Activated CD4-positive, alpha-beta memory T cell treated with anti-CD3 and anti-CD28 coated beads, Interleukin-2, amount 10 ng/mL, durations not matched to agents 7 days and 5 days (primary cell): ENCODE results near the gene TAGLN2. TPM values are rescaled to one million over a fixed set of nuclear protein-coding genes. Genes with fewer than 3 reads are reported as not detected.

Experiments
- CTCF ChIA-PET: fragments of 350-600 bp; sonication (Branson Sonifier 250); formaldehyde crosslinking; loops from one replicate; lab custom pipeline; 2021; ENCODE audit warnings: antibody characterized with exemption, inconsistent platforms; lab: Charles Lee
- POLR2A ChIA-PET: fragments of 350-600 bp; sonication (Branson Sonifier 250); formaldehyde crosslinking; loops from one replicate; lab custom pipeline; 2021; ENCODE audit warnings: antibody characterized with exemption; lab: Charles Lee
- DNase-seq: peaks from one replicate; pipeline ENCODE4 v3.0.0-alpha.2; 2020
- H3K27ac Mint-ChIP-seq: one replicate; pipeline ENCODE4 v1.8.0; 2021; ENCODE audit warnings: mild to moderate bottlenecking, mixed read lengths
- H3K27me3 Mint-ChIP-seq: one replicate; pipeline ENCODE4 v1.8.0; 2021; ENCODE audit warnings: mixed read lengths
- H3K36me3 Mint-ChIP-seq: one replicate; pipeline ENCODE4 v1.8.0; 2021; ENCODE audit warnings: low read depth, mixed read lengths
- H3K4me1 Mint-ChIP-seq: one replicate; pipeline ENCODE4 v1.8.0; 2021; ENCODE audit warnings: mixed read lengths
- H3K4me3 Mint-ChIP-seq: one replicate; pipeline ENCODE4 v1.8.0; 2021; ENCODE audit warnings: mild to moderate bottlenecking, mixed read lengths
- H3K9me3 Mint-ChIP-seq: one replicate; pipeline ENCODE4 v1.8.0; 2021; ENCODE audit warnings: mixed read lengths
- total RNA-seq, 2 experiments: library from RNA; stranded (reverse); gene quantifications; one replicate each; pipeline ENCODE4 v1.2.3, GENCODE V29; 2021

The TAGLN2 gene
- total RNA-seq, 2 experiments from 2014 or later: 548 to 554 TPM

DNA sequence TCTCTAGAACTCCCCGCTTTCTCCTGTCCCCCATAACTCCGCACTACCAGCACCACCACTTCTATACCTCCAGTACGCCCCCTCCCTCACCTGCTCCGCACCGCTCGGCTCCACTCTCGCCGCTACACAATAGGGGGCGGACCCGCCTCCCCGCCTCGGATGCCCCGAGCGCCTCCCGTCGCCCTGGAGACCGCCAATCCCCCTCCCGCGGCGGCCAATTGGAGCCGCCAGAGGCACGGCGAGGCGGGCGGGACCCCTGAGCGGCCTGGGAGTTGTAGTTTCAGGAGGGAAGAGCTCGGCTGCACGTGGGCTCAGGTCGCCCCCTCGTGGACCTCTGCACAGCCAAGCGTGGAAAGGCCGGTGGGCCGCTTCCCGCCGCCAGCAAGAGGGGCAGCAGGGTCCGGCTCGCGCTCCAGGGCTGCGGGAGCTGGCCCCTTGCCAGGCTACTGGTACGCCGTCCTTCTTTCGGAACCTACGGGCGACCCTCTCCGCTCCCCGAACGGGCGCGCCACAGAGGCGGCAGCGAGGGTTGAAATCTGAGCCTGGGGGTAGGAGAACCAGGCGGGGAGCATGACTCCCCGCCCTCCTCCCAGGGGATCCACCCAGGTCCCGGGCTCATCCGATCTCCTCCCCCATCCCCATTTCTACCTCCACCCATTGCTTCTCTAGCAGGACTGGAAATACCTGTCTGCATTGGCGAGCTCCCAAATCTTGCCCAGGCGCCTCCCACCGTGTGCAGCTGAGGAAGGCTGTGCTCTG, 20.4 kb upstream of the TAGLN2 start, which contains the start of gene IGSF9:
TSS of gene IGSF9 (minus strand) at position 131 of the 759 bp plus-strand sequence. CDS start 2,159 bp downstream, outside the sequence.
- POLR2A ChIA-PET: no interaction called here
- H3K4me3 Mint-ChIP-seq: no peak within 1 kb of the TSS
- H3K36me3 Mint-ChIP-seq: no peaks in the 10 kb centered on the region
- H3K4me1 Mint-ChIP-seq: peaks cover 5% of the 10 kb centered on the region
- H3K9me3 Mint-ChIP-seq: no peaks in the 10 kb centered on the region
- DNase-seq: peak; percentile 42
- peaks cover 63% of the 10 kb centered on the region for H3K27me3 Mint-ChIP-seq
- CTCF ChIA-PET: interaction anchor here (1.0 to 1.5 kb wide), 3 partner anchors 8 to 60 kb away, joined by 3 to 4 read pairs (median 3); no protein-coding TSS in a partner anchor
- H3K27ac Mint-ChIP-seq: no peak within 1 kb of the TSS

DNA sequence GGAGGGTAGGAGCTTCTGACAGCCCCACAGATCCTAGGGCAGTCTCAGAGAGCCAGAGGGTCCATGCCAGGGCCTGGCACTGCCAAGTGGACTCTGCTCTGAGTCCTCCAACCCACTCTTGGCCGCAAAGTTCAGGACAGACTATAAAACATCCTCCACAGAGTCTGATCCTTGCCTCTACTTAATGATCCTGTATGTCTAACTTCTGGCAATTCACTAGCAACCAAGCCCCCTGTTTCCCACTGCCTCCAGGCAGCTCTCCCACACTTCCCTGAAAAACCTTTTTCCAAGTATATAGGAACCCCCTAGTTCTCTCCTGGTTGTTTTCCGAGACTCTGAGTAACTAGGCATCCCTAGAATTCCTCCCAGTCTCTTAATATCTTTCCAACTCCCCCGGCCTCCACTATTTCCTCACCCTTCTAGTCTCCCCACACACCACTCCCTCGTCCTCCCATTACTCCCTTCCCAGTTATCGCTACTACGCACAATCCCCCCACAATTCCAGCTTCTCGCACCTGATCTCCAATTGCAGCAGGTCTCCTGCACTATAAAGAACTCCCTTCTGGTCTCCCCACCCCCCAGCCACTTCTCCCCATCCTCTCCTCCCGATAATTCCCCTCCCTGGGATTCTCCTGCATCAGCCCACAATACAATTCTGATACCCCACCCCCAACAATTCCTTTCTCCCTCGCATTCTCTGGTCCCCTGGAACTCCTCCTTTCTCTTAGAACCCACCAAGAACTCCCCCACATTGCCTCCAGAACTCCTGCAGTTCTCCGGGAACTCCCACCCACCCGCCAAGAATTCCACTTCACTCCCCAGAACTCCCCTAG, 19.5 kb upstream of the TAGLN2 start:
- Mint-ChIP-seq H3K27ac (no peak overlapping the region), H3K9me3 (no peaks in the 10 kb centered on the region), H3K4me1 (peaks cover 5% of the 10 kb centered on the region), H3K4me3 (no peak overlapping the region), H3K36me3 (no peaks in the 10 kb centered on the region), H3K27me3 (peaks cover 62% of the 10 kb centered on the region)
- ChIA-PET POLR2A (no interaction called here), CTCF (interaction anchor here (1.0 kb wide), 2 partner anchors 8 to 61 kb away, joined by 3 read pairs; no protein-coding TSS in a partner anchor)
- DNase-seq: no peak

DNA sequence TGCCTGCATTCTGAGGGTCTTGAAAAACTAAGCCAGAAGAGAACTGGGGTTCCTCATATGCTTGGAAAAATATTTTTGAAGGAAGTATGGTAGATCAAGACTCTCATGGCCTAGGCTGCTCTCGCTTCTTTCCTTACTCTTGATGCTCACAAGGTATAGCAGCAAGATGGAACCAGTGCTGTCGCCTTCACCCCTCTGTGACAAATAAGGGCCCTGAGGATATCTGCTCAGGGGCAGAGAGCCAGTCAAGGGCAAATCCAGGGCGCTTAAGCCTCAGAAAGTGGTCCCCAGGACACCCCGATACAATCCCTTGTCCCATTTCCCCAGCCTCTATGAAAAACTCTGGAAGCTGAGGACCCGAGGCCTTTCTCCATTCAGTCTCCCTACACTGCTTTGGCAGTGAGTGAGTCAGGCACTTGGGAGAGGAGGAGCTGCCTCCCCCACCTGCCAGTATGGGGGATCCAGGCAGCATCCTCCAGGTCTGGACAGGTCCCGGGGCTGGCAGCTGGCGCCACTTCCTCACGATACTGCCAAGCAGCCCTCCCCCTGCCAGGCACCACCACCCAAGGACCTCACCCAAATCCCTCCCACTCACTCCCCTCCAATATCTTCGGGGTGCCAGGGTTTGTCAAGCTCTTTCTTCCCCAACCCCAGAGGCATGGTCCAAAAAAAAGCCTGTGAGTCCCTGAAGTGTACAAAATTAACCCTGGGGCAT, 18.8 kb upstream of the TAGLN2 start:
- ChIA-PET POLR2A (no interaction called here), CTCF (no interaction called here)
- no peaks in the 10 kb centered on the region for H3K9me3 Mint-ChIP-seq
- no peak overlapping the region for H3K4me3 Mint-ChIP-seq
- peaks cover 59% of the 10 kb centered on the region for H3K27me3 Mint-ChIP-seq
- H3K36me3 Mint-ChIP-seq: no peaks in the 10 kb centered on the region
- no peak for DNase-seq
- peaks cover 5% of the 10 kb centered on the region for H3K4me1 Mint-ChIP-seq
- no peak overlapping the region for H3K27ac Mint-ChIP-seq

DNA sequence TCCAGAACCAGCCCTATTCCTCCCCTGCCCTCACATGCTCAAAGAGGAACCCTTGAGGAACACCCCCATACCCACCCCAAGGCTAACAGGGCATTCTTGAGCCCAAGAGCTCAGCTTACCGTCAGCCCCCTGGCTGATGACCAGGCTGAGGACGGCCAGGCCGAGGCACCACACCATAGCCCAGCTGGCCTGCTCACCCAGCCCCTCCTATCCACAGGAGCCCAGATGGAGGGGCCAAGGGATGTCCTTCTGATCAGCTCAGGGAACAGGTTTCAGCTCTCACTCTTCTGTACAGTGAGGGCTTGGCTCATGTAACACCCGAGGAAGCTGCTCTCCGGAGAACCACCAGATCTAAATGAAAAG, 18.0 kb upstream of the TAGLN2 start:
- H3K27me3 Mint-ChIP-seq: peaks cover 59% of the 10 kb centered on the region

DNA sequence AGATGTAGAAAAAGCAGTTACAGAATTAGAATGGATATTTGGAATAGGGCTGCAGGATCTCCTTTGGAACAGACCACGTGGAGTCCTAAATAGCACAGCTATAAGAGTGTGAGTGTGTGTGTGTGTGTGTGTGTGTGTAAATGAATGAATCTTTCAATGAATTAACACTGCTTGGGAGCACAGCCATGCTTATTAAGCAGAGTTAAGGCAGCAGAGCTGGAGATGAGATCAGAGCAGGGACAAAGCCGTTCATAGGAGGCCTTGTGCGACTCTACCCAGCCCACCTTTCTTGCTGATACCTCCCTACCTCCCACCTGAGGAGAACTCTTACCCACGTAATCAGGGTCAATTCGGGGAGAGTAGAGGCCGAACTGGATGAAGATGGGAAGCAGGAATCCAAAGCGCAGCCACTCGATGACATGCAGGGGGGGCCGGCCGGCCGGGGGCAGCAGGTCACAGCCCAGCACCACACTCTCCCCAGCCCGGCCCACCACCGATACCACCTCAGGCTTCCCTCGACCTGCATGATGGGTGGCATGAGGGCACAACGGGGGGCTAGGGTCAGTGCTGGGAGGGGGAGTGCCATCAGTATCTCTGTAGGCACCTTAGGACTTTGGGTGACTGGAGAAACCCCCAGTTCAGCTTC, 17.4 kb upstream of the TAGLN2 start:
- no peak overlapping the region for H3K27ac Mint-ChIP-seq
- peaks cover 17% of the 10 kb centered on the region for H3K4me1 Mint-ChIP-seq
- ChIA-PET POLR2A (interaction anchor here (0.9 kb wide), 1 partner anchor 20 kb away, joined by 3 read pairs; no protein-coding TSS in a partner anchor), CTCF (no interaction called here)
- H3K4me3 Mint-ChIP-seq: no peak overlapping the region
- H3K27me3 Mint-ChIP-seq: peaks cover 56% of the 10 kb centered on the region
- no peaks in the 10 kb centered on the region for H3K9me3 Mint-ChIP-seq
- DNase-seq: no peak
- no peaks in the 10 kb centered on the region for H3K36me3 Mint-ChIP-seq

More for the DNA sequence above, 18.0 kb upstream of the TAGLN2 start:
- DNase-seq: no peak
- Mint-ChIP-seq H3K27ac (no peak overlapping the region), H3K4me1 (peaks cover 12% of the 10 kb centered on the region), H3K4me3 (no peak overlapping the region), H3K36me3 (no peaks in the 10 kb centered on the region), H3K9me3 (no peaks in the 10 kb centered on the region)
- ChIA-PET CTCF (no interaction called here), POLR2A (interaction anchor here (0.9 kb wide), 1 partner anchor 20 kb away, joined by 3 read pairs; no protein-coding TSS in a partner anchor)

DNA sequence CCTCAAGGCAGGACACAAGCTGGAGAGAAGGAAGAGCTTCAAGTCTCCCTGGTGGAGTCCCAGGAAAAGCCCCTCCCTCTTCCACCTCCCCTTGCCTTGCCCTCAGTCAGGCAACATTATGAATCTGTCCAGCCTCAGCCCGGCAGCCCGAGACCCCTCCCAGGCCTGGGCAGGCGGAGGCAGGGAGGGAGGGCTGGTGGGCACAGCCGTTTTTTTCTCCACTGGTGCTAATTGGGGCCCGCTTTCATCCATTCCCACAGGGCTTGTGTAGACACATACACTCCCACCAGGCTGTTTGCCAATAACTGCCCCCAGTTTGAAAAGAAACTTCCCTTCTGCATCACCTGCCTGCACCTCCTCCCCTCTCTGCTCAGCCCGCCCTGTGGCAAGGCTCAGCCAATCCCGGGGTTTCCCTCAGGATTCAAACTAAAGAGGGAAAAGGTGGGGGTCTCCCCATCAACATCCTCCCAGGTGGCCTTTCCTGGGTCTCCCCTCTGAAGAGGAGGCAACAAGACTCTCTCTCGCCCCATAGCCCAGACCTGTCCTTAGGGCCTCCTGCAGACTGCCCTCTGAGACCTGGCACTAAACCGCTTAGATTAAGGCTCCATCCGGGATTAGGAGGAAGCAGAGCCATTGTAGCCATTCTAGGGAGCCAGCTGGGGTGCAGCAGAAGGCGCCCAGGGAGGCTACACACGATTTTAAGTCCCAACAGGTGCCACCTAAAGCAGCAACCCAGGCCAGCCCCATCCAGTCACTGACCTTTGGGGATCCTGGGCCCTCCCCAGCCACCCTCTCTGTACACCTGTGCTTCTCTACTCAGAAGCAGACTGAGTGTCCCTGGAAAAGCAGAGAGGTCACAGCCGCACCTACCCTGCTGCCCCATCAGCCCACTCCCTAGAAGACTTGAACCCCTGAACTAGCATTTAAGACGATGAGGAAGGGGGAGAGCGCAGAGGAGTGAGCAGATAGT, 16.6 kb upstream of the TAGLN2 start:
- no peak overlapping the region for H3K4me3 Mint-ChIP-seq
- ChIA-PET POLR2A (no interaction called here), CTCF (interaction anchor here (1.1 to 9.9 kb wide), 2 partner anchors 64 to 137 kb away, joined by 4 to 160 read pairs; no protein-coding TSS in a partner anchor)
- no peak for DNase-seq
- H3K27me3 Mint-ChIP-seq: peaks cover 50% of the 10 kb centered on the region
- H3K27ac Mint-ChIP-seq: no peak overlapping the region
- H3K9me3 Mint-ChIP-seq: no peaks in the 10 kb centered on the region
- H3K36me3 Mint-ChIP-seq: no peaks in the 10 kb centered on the region
- peaks cover 26% of the 10 kb centered on the region for H3K4me1 Mint-ChIP-seq

DNA sequence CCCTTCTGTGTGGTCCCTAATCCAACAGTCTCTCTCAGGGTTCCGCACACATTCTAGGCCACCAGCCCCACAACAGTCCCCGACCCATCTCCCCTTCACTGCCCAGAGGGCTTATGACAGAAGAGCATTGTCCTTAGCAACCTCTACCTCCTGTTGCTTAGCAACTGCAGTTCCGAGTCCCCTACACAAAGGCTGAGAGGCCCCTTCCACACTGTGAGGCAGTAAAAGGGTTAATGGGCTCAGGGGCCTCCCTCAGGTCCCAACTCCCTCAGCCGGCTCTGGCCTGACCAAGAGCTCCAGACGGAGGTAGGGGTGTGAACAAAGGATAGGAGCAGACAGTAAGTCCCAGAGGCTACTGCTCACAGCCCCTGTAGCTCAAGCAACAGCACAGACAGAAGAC, 15.8 kb upstream of the TAGLN2 start:
- H3K27ac Mint-ChIP-seq: no peak overlapping the region
- CTCF ChIA-PET: interaction anchor here (1.1 to 9.9 kb wide), 2 partner anchors 65 to 138 kb away, joined by 4 to 160 read pairs; no protein-coding TSS in a partner anchor
- POLR2A ChIA-PET: interaction anchor here (9.3 kb wide), 1 partner anchor 17 kb away, joined by 56 read pairs; the partner anchor contains the start of gene TAGLN2
- peaks cover 32% of the 10 kb centered on the region for H3K4me1 Mint-ChIP-seq
- peaks cover 42% of the 10 kb centered on the region for H3K27me3 Mint-ChIP-seq
- H3K4me3 Mint-ChIP-seq: no peak overlapping the region
- H3K9me3 Mint-ChIP-seq: no peaks in the 10 kb centered on the region
- no peak for DNase-seq
- H3K36me3 Mint-ChIP-seq: no peaks in the 10 kb centered on the region

DNA sequence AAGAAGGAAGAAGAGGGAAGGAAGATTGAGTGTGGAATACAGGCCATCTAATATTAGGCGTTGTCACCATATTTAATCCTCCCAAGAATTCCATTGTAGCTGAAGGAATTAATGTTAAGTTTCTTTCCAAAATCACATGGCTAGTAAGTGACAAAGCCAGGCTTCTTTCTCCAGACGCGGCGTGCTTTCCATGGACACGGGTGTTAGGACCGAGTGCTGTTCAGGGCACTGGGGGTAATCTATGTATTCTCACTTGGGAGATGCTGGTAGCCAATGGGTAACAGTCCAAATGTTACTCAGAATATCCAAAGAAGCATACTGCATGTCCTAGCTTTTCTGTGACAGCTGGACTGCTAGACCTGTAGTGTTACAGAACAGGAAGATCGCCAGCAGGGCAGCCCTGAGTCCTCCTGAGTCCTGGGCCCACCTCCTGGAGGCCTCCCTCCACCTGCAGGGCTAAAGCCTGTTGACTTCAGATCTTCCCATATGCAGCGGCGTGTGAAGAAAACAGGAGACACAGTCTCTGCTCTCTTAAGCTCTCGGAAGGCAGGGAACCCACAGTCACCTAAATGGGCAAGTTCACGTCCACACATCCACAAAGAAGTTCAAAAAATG, 14.8 kb upstream of the TAGLN2 start:
- Mint-ChIP-seq H3K36me3 (no peaks in the 10 kb centered on the region), H3K4me3 (no peak overlapping the region), H3K27me3 (peaks cover 42% of the 10 kb centered on the region), H3K4me1 (peaks cover 28% of the 10 kb centered on the region), H3K9me3 (no peaks in the 10 kb centered on the region), H3K27ac (no peak overlapping the region)
- POLR2A ChIA-PET: interaction anchor here (1.2 to 9.3 kb wide), 2 partner anchors 16 to 19 kb away, joined by 3 to 56 read pairs; partner anchors contain the start of gene TAGLN2
- no peak for DNase-seq
- CTCF ChIA-PET: interaction anchor here (0.8 to 9.9 kb wide), 2 partner anchors 66 to 91 kb away, joined by 3 to 160 read pairs; no protein-coding TSS in a partner anchor

DNA sequence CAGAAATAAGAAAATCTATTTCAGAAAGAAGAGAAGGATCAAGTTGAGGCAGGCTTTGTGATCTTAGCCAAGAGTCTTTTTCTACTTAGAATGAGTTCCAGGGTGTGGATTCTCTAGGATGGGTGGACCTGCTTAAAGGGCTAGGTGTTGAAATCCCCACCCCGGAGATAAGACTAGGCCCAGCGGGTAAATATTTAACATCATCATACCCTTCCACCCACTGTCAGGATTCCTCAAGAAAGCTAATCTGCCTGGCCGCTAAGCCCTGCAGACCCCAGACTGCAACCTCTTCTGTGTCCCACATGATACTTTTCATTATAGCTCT, 14.3 kb upstream of the TAGLN2 start:
- DNase-seq: no peak
- H3K36me3 Mint-ChIP-seq: no peaks in the 10 kb centered on the region
- H3K27ac Mint-ChIP-seq: no peak overlapping the region
- no peaks in the 10 kb centered on the region for H3K9me3 Mint-ChIP-seq
- no peak overlapping the region for H3K4me3 Mint-ChIP-seq
- CTCF ChIA-PET: interaction anchor here (0.8 to 9.9 kb wide), 3 partner anchors 67 to 91 kb away, joined by 3 to 160 read pairs (median 3); no protein-coding TSS in a partner anchor
- peaks cover 28% of the 10 kb centered on the region for H3K4me1 Mint-ChIP-seq
- H3K27me3 Mint-ChIP-seq: peaks cover 42% of the 10 kb centered on the region
- POLR2A ChIA-PET: interaction anchor here (1.2 to 9.3 kb wide), 2 partner anchors 15 to 18 kb away, joined by 3 to 56 read pairs; partner anchors contain the start of gene TAGLN2

DNA sequence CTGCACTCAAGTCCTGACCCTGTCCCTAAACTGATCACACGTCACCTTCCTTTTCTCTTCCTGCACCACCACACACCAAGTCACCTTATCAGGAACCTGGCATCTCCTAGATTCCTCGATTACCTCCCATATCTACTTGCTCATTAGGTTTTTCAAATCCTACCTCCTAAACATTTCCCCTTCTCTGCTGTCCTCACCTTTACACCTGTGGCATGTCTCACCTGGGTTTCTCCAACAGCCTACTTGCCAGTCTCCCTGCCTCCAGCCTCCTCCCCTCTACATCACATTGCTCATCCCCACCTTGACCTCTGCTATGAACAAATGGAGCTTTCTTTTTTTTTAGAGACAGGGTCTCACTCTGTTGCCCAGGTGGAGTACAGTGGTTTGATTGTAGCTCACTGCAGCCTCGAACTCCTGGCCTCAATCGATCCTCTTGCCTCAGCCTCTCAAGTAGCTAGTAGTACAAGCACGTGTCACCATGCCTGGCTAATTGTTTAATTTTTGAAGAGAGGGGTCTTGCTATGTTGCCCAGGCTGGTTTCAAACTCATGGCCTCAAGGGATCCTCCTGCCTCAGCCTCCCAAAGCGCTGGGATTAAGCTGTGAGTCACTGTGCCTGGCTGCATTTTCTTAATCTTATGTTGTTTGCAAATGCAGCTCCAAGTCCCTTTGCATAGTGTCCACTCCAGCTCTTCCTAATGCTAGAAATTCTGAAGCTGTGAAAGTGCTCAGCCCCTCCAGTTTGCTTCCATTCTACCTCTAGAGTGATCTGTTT, 13.8 kb upstream of the TAGLN2 start:
- peaks cover 36% of the 10 kb centered on the region for H3K27me3 Mint-ChIP-seq
- no peaks in the 10 kb centered on the region for H3K36me3 Mint-ChIP-seq
- H3K4me1 Mint-ChIP-seq: peaks cover 28% of the 10 kb centered on the region
- H3K4me3 Mint-ChIP-seq: no peak overlapping the region
- CTCF ChIA-PET: interaction anchor here (0.9 to 9.9 kb wide), 6 partner anchors 16 to 353 kb away, joined by 3 to 160 read pairs (median 4); no protein-coding TSS in a partner anchor
- POLR2A ChIA-PET: interaction anchor here (1.2 to 9.3 kb wide), 2 partner anchors 15 to 18 kb away, joined by 3 to 56 read pairs; partner anchors contain the start of gene TAGLN2
- DNase-seq: no peak
- H3K9me3 Mint-ChIP-seq: no peaks in the 10 kb centered on the region
- no peak overlapping the region for H3K27ac Mint-ChIP-seq
